CD4-positive, alpha-beta T cell (primary cell): ENCODE data around the gene MSMO1. TPM values are rescaled to one million over a fixed set of nuclear protein-coding genes. Genes with fewer than 3 reads are reported as not detected.

Experiments
- ATAC-seq: fragments of 200-7000 bp; cut with Tn5 transposase; one replicate; pipeline ENCODE4 v1.10.0; 2022; ENCODE audit warnings: mild to moderate bottlenecking; ENCODE audit not compliant: poor library complexity
- CTCF ChIA-PET: fragments of 350-600 bp; sonication (Branson Sonifier 250); formaldehyde crosslinking; loops from one replicate; lab custom pipeline; 2021; ENCODE audit warnings: antibody characterized with exemption, inconsistent platforms; lab: Charles Lee
- POLR2A ChIA-PET: fragments of 350-600 bp; sonication (Branson Sonifier 250); formaldehyde crosslinking; loops from one replicate; lab custom pipeline; 2021; ENCODE audit warnings: antibody characterized with exemption, inconsistent platforms; lab: Charles Lee
- DNase-seq, 14 experiments: peaks; one replicate each; pipeline ENCODE4 v3.0.0-alpha.2; 2013 to 2020; ENCODE audit warnings: mixed read lengths in 2 of 14
- H3K27ac ChIP-seq, 2 donors: one replicate each; pipeline versions ENCODE4 v1.5.1 to v1.7.0; 2013; ENCODE audit warnings: low read length in 2 of 2, low read depth in 1 of 2, mild to moderate bottlenecking in 1 of 2
- H3K27me3 ChIP-seq, 2 experiments: 1 replicate in 1 of 2; 2 replicates in 1 of 2; pipeline versions ENCODE4 v1.6.1 to v1.7.0; 2013; ENCODE audit warnings: low read length in 2 of 2, control low read depth in 1 of 2, mild to moderate bottlenecking in 1 of 2, moderate library complexity in 1 of 2; ENCODE audit not compliant: insufficient read depth in 2 of 2, control insufficient read depth in 1 of 2
- H3K36me3 ChIP-seq: one replicate; pipeline ENCODE4 v1.6.1; 2013; ENCODE audit warnings: low read length, control low read depth; ENCODE audit not compliant: insufficient read depth
- H3K4me1 ChIP-seq: one replicate; pipeline ENCODE4 v1.6.1; 2013; ENCODE audit warnings: low read length, control low read depth; ENCODE audit not compliant: insufficient read depth
- H3K4me3 ChIP-seq: one replicate; pipeline ENCODE4 v1.5.1; 2013; ENCODE audit warnings: mild to moderate bottlenecking, low read length, moderate library complexity
- H3K9me3 ChIP-seq, 2 experiments: 1 replicate in 1 of 2; 2 replicates in 1 of 2; pipeline versions ENCODE4 v1.6.1 to v1.7.0; 2013; ENCODE audit warnings: low read length in 2 of 2, mild to moderate bottlenecking in 2 of 2, control low read depth in 1 of 2, moderate library complexity in 1 of 2; ENCODE audit not compliant: control insufficient read depth in 1 of 2, insufficient read depth in 1 of 2
- H3K27ac Mint-ChIP-seq: one replicate; pipeline ENCODE4 v1.8.0; 2020; ENCODE audit warnings: mixed read lengths
- H3K27me3 Mint-ChIP-seq: one replicate; pipeline ENCODE4 v1.8.0; 2021; ENCODE audit warnings: mixed read lengths
- H3K36me3 Mint-ChIP-seq: one replicate; pipeline ENCODE4 v1.8.0; 2021; ENCODE audit warnings: low read depth, mixed read lengths
- H3K4me1 Mint-ChIP-seq: one replicate; pipeline ENCODE4 v1.8.0; 2021; ENCODE audit warnings: low read depth, mixed read lengths
- H3K4me3 Mint-ChIP-seq: one replicate; pipeline ENCODE4 v1.8.0; 2020; ENCODE audit warnings: mild to moderate bottlenecking, mixed read lengths
- H3K9me3 Mint-ChIP-seq: one replicate; pipeline ENCODE4 v1.8.0; 2020; ENCODE audit warnings: mixed read lengths
- intact Hi-C, 2 experiments: fragments of 100-400 bp; cut with DNase I in 1 of 2; cut with micrococcal nuclease in 1 of 2; formaldehyde crosslinking; loops; one replicate each; pipeline versions ENCODE4 v1.15.1 to v1.9.0; 2023 to 2025; cut with DNase I, micrococcal nuclease
- total RNA-seq, 174 experiments: library from RNA in 2 of 174; stranded (reverse) in 2 of 174; gene quantifications; one replicate each; pipeline ENCODE4 v1.2.3 and lab custom pipeline; 2021 to 2026
- TF ChIP-seq, protein P1 (sequence below): fragments of 200-600 bp; IDR thresholded peaks from one replicate; pipeline ENCODE4 v1.8.0; 2022; ENCODE audit warnings: antibody characterized with exemption, mild to moderate bottlenecking

Gene MSMO1
- total RNA-seq, 2 experiments from 2014 or later, result 13.3 to 15.1 TPM

DNA sequence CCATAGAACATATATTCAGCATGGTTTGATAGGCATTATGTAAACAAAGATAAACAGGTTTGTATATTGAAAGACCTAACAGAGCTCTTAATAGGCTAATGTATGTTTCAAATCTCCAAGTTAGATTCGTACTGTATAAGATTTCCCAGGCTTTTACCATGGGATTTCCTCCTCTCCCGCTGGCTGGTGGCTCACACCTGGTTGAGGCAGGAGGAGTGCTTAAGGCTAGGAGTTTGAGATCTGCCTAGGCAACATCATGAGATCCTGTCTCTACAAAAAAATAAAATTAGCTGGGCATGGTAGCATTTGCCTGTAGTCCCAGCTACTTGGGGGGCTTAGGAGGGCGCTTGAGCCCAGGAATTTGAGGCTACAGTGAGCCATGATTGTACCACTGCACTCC lies 56.7 kb downstream of the MSMO1 start:
- H3K27me3 Mint-ChIP-seq, result peaks cover 65% of the 10 kb centered on the region
- DNase-seq (no peak), ATAC-seq (no peak)
- Histone ChIP-seq H3K4me1 (peaks cover 2% of the 10 kb centered on the region), H3K27ac (no peak overlapping the region), H3K36me3 (no peaks in the 10 kb centered on the region), H3K9me3 (no peaks in the 10 kb centered on the region), H3K27me3 (peaks cover 2 to 22% of the 10 kb centered on the region in 2 experiments), H3K4me3 (no peak overlapping the region)
- TF ChIP-seq, protein P1, sequence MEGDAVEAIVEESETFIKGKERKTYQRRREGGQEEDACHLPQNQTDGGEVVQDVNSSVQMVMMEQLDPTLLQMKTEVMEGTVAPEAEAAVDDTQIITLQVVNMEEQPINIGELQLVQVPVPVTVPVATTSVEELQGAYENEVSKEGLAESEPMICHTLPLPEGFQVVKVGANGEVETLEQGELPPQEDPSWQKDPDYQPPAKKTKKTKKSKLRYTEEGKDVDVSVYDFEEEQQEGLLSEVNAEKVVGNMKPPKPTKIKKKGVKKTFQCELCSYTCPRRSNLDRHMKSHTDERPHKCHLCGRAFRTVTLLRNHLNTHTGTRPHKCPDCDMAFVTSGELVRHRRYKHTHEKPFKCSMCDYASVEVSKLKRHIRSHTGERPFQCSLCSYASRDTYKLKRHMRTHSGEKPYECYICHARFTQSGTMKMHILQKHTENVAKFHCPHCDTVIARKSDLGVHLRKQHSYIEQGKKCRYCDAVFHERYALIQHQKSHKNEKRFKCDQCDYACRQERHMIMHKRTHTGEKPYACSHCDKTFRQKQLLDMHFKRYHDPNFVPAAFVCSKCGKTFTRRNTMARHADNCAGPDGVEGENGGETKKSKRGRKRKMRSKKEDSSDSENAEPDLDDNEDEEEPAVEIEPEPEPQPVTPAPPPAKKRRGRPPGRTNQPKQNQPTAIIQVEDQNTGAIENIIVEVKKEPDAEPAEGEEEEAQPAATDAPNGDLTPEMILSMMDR, result no peak
- ChIA-PET CTCF (interaction anchor here (0.5 kb wide), 1 partner anchor 95 kb away, joined by 3 read pairs; no protein-coding TSS in a partner anchor), POLR2A (no interaction called here)
- no peaks in the 10 kb centered on the region for H3K4me1 Mint-ChIP-seq
- no peak overlapping the region for H3K27ac Mint-ChIP-seq
- intact Hi-C loops, result no loop called here
- no peaks in the 10 kb centered on the region for H3K36me3 Mint-ChIP-seq
- no peaks in the 10 kb centered on the region for H3K9me3 Mint-ChIP-seq
- H3K4me3 Mint-ChIP-seq, result no peak overlapping the region

GRCh38 chr4:165384598-165384997 lies 57.1 kb downstream of the MSMO1 start:
- no peaks in the 10 kb centered on the region for H3K9me3 ChIP-seq
- Mint-ChIP-seq H3K27ac (no peak overlapping the region), H3K27me3 (peaks cover 67% of the 10 kb centered on the region), H3K9me3 (no peaks in the 10 kb centered on the region), H3K4me3 (no peak overlapping the region), H3K4me1 (no peaks in the 10 kb centered on the region), H3K36me3 (no peaks in the 10 kb centered on the region)
- H3K4me1 ChIP-seq, result no peaks in the 10 kb centered on the region
- TF ChIP-seq, protein P1, result no peak
- no peaks in the 10 kb centered on the region for H3K36me3 ChIP-seq
- H3K4me3 ChIP-seq, result no peak overlapping the region
- peaks cover 2 to 20% of the 10 kb centered on the region in 2 experiments for H3K27me3 ChIP-seq
- CTCF ChIA-PET, result no interaction called here
- no peak overlapping the region for H3K27ac ChIP-seq
- POLR2A ChIA-PET, result no interaction called here
- DNase-seq (no peak), ATAC-seq (no peak)
- intact Hi-C loops, result no loop called here

DNA sequence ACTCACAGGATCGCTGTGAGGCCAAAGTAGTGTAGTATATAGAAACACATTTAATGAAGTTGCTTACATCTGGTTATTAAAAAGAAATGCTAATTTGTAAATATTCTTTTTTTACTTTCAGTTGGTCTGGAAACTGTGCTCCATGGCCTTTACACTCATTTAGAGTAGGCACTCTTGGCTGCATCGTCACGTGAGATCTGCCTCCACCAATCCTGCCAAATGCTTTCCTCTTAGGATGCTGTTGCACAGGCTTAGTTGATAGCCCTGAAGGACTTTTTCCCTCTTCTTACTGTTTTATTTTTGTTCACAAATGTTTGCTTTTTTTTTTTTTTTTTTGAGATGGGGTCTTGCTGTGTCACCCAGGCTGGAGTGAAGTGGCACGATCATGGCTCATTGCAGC lies 57.7 kb downstream of the MSMO1 start:
- no peak overlapping the region for H3K4me3 ChIP-seq
- no peaks in the 10 kb centered on the region for H3K36me3 ChIP-seq
- no peaks in the 10 kb centered on the region for H3K4me1 ChIP-seq
- Mint-ChIP-seq H3K4me3 (no peak overlapping the region), H3K27me3 (peaks cover 67% of the 10 kb centered on the region), H3K9me3 (no peaks in the 10 kb centered on the region), H3K4me1 (no peaks in the 10 kb centered on the region), H3K36me3 (no peaks in the 10 kb centered on the region), H3K27ac (no peak overlapping the region)
- ATAC-seq (no peak), DNase-seq (no peak)
- H3K9me3 ChIP-seq, result no peaks in the 10 kb centered on the region
- POLR2A ChIA-PET, result no interaction called here
- intact Hi-C loops, result no loop called here
- H3K27me3 ChIP-seq, result peaks cover 2 to 15% of the 10 kb centered on the region in 2 experiments
- TF ChIP-seq, protein P1, result no peak
- CTCF ChIA-PET, result interaction anchor here (0.6 kb wide), 1 partner anchor 74 kb away, joined by 5 read pairs; no protein-coding TSS in a partner anchor
- H3K27ac ChIP-seq, result no peak overlapping the region
